ENCODE measurements around the gene HNF4A. TPM values are rescaled to one million over a fixed set of nuclear protein-coding genes. Genes with fewer than 3 reads are reported as not detected.
A peak's percentile ranks its signal among the peaks of the same experiment; 100 is the strongest.

Gene HNF4A
- total and polyA plus RNA-seq, 8 donors: 7.4 to 29.2 (median 22.2) TPM

GRCh38 chr20:44414346-44414714, 58.8 kb downstream of the HNF4A start:
- no peak overlapping the region for H3K27ac ChIP-seq
- no peaks in the 10 kb centered on the region for H3K27me3 ChIP-seq
- 74 to 76% methylated on average over 16 of the region's 16 CpGs for WGBS, 2 donors
- H3K9me3 ChIP-seq: no peaks in the 10 kb centered on the region
- intact Hi-C loops (cut with DNase I): no loop called here
- no peak for ATAC-seq
- H3K4me3 ChIP-seq: no peak overlapping the region
- no peak for FAIRE-seq
- TF ChIP-seq CTCF (IDR thresholded peaks at IDR 0.05): no peak
- DNase-seq: no peak
- peaks cover 0 to 22% (median 10%) of the 10 kb centered on the region in 3 donors for H3K4me1 ChIP-seq
- H3K36me3 ChIP-seq: peaks cover 0 to 39% (median 0%) of the 10 kb centered on the region in 3 donors

GRCh38 chr20:44414808-44415207, 59.3 kb downstream of the HNF4A start:
- no peak for FAIRE-seq
- ATAC-seq: no peak
- no peak for TF ChIP-seq CTCF (IDR thresholded peaks at IDR 0.05)
- H3K27ac ChIP-seq: no peak overlapping the region
- no peaks in the 10 kb centered on the region for H3K9me3 ChIP-seq
- intact Hi-C loops (cut with DNase I): no loop called here
- H3K36me3 ChIP-seq: peaks cover 0 to 43% (median 0%) of the 10 kb centered on the region in 3 donors
- H3K4me3 ChIP-seq: no peak overlapping the region
- peaks cover 0 to 17% (median 10%) of the 10 kb centered on the region in 3 donors for H3K4me1 ChIP-seq
- DNase-seq: no peak
- no peaks in the 10 kb centered on the region for H3K27me3 ChIP-seq

GRCh38 chr20:44415833-44416715, 60.6 kb downstream of the HNF4A start:
- intact Hi-C loops (cut with DNase I): no loop called here
- DNase-seq (no peak), FAIRE-seq (no peak), ATAC-seq (no peak)
- WGBS, 2 donors: 85% methylated on average over 13 of the region's 13 CpGs
- Histone ChIP-seq H3K4me1 (peaks cover 0 to 5% (median under 1%) of the 10 kb centered on the region in 3 donors), H3K27ac (no peak overlapping the region), H3K9me3 (no peaks in the 10 kb centered on the region), H3K36me3 (peaks cover 0 to 55% (median 0%) of the 10 kb centered on the region in 3 donors), H3K4me3 (no peak overlapping the region), H3K27me3 (no peaks in the 10 kb centered on the region)
- no peak for TF ChIP-seq CTCF (IDR thresholded peaks at IDR 0.05)

- ATAC-seq (peak in 1 of 4 donors; percentile 17), FAIRE-seq (no peak), DNase-seq (no peak)
- H3K27ac ChIP-seq: no peak overlapping the region
- no peak overlapping the region for H3K4me3 ChIP-seq
- no peak for TF ChIP-seq CTCF (IDR thresholded peaks at IDR 0.05)
- no peaks in the 10 kb centered on the region for H3K27me3 ChIP-seq
- H3K36me3 ChIP-seq: peaks cover 0 to 55% (median 0%) of the 10 kb centered on the region in 3 donors
- WGBS, 2 donors: 75 to 76% methylated on average over 13 of the region's 13 CpGs
- H3K4me1 ChIP-seq: no peaks in the 10 kb centered on the region
- intact Hi-C loops (cut with DNase I): no loop called here
- no peaks in the 10 kb centered on the region for H3K9me3 ChIP-seq
Observed at GRCh38 chr20:44418069-44418905, 62.8 kb downstream of the HNF4A start.
